Measurements from ENCODE around the gene EHBP1.

- TF ChIP-seq CTCF (IDR thresholded peaks at IDR 0.05; ENCODE audit: extremely low read depth in 1 of 2, insufficient read depth in 1 of 2, low read depth in 1 of 2, low read length in 2 of 2) (no peak), POLR2AphosphoS5 (IDR thresholded peaks at IDR 0.05; ENCODE audit: insufficient read depth, low read depth, low read length) (no peak), POLR2A (IDR thresholded peaks at IDR 0.05; ENCODE audit: low read depth, low read length) (no peak), EZH2 (IDR thresholded peaks at IDR 0.05; ENCODE audit: borderline replicate concordance, low read depth, low read length, severe bottlenecking) (no peak), MAX (IDR thresholded peaks at IDR 0.05; ENCODE audit: insufficient read depth, insufficient read length) (no peak), FOS (IDR thresholded peaks at IDR 0.05; ENCODE audit: borderline replicate concordance, insufficient read depth, low read length) (no peak), MYC (IDR thresholded peaks at IDR 0.05; ENCODE audit: low read depth, low read length) (no peak), GATA2 (IDR thresholded peaks at IDR 0.05; ENCODE audit: insufficient read depth, insufficient read length, low read depth, low read length) (no peak)
Observed at GRCh38 chr2:62740221-62740620, 34.7 kb downstream of the EHBP1 start.
